Measurements from ENCODE around the gene SGPL1. TPM values are rescaled to one million over a fixed set of nuclear protein-coding genes. Genes with fewer than 3 reads are reported as not detected.

Gene SGPL1
- total and polyA plus RNA-seq, 2 of the 8 experiments (the other 6 are each of a cell fraction or from before 2014, with no cell fraction given): 20.5 to 51.6 TPM

GRCh38 chr10:70907637-70908405 is 92.1 kb downstream of the SGPL1 start:
- Histone ChIP-seq H3K23ac (ENCODE audit: insufficient read length) (no peak overlapping the region), H2AK5ac (ENCODE audit: low read depth, low read length) (no peak overlapping the region), H3K4me3 (ENCODE audit: extremely low read depth in 1 of 4, insufficient read depth in 2 of 4, low read depth in 3 of 4, low read length in 4 of 4) (no peak overlapping the region), H3K14ac (ENCODE audit: insufficient read length) (no peak overlapping the region), H2BK12ac (ENCODE audit: low read depth, low read length) (no peak overlapping the region), H3K4me1 (replicated peaks in 1 of 4; ENCODE audit: control insufficient read depth in 3 of 4, insufficient read depth in 4 of 4, low read length in 3 of 4) (no peaks in the 10 kb centered on the region; a peak in 1 of 7 replicates), H2BK5ac (ENCODE audit: low read depth, low read length) (no peak overlapping the region), H4K20me1 (replicated peaks in 1 of 2; ENCODE audit: control insufficient read depth in 1 of 2, insufficient read depth in 2 of 2, low read length in 2 of 2) (no peaks in the 10 kb centered on the region), H3K36me3 (ENCODE audit: control insufficient read depth in 2 of 4, insufficient read depth in 4 of 4, low read length in 3 of 4) (no peaks in the 10 kb centered on the region), H3K9me3 (ENCODE audit: insufficient read depth in 2 of 2, low read depth in 1 of 2, low read length in 1 of 2) (no peaks in the 10 kb centered on the region), H3K79me2 (ENCODE audit: control insufficient read depth in 1 of 2, insufficient read depth in 2 of 2, low read length in 2 of 2) (no peaks in the 10 kb centered on the region), H4K8ac (ENCODE audit: extremely low read depth, insufficient read depth, low read length) (no peak overlapping the region), H3K23me2 (ENCODE audit: low read depth, low read length) (peaks cover 3% of the 10 kb centered on the region; the same call in 1 of the 2 replicates), H4K91ac (replicated peaks; ENCODE audit: insufficient read length, low read length) (no peak overlapping the region), H3K27me3 (replicated peaks in 1 of 4; ENCODE audit: control insufficient read depth in 3 of 4, extremely low read depth in 1 of 4, insufficient read depth in 3 of 4, low read length in 3 of 4) (no peaks in the 10 kb centered on the region), H4K5ac (ENCODE audit: insufficient read length, low read depth, low read length) (no peak overlapping the region), H3K4ac (replicated peaks; ENCODE audit: insufficient read length, low read depth, low read length) (no peak overlapping the region), H2BK20ac (ENCODE audit: low read length) (no peak overlapping the region), H2BK15ac (ENCODE audit: low read length) (no peak overlapping the region), H3K18ac (ENCODE audit: extremely low read depth, low read length) (peak overlapping the region; percentile 9; the same call in 1 of the 2 replicates), H3K56ac (replicated peaks; ENCODE audit: insufficient read length, low read depth, low read length) (no peak overlapping the region), H2AFZ (ENCODE audit: low read length) (no peak overlapping the region), H3K27ac (ENCODE audit: low read depth, low read length) (no peak overlapping the region), H3K79me1 (ENCODE audit: low read depth, low read length) (no peaks in the 10 kb centered on the region), H2BK120ac (replicated peaks; ENCODE audit: low read depth, low read length) (no peak overlapping the region), H3K4me2 (ENCODE audit: insufficient read depth in 1 of 2, low read depth in 2 of 2, low read length in 2 of 2) (no peak overlapping the region), H3K9ac (replicated peaks in 1 of 4; ENCODE audit: extremely low read depth in 1 of 4, low read depth in 3 of 4, low read length in 3 of 4) (no peak overlapping the region)
- WGBS, 2 experiments (ENCODE audit: extremely low coverage in 1 of 2, insufficient coverage in 1 of 2, insufficient read length in 1 of 2, insufficient replicate concordance in 2 of 2, low coverage in 1 of 2, low lambda C conversion rate in 2 of 2, missing lambda C conversion rate in 1 of 2): 85% methylated on average over 15 of the region's 16 CpGs; no CpG with 5 or more reads in 1 of the 2 experiments
- no peak for FAIRE-seq
- ChIA-PET CTCF (ENCODE audit: partially characterized antibody) (interaction anchor here (13.3 kb wide), 1 partner anchor 11 kb away, joined by 237 read pairs; no protein-coding TSS in a partner anchor), POLR2A (ENCODE audit: partially characterized antibody) (no interaction called here)
- no peak for TF ChIP-seq CREB1 (IDR thresholded peaks at IDR 0.05)
- no peak for TF ChIP-seq CTBP2 (IDR thresholded peaks at IDR 0.05; ENCODE audit: borderline replicate concordance, insufficient read depth, insufficient read length, low read length)
- TF ChIP-seq EZH2 (IDR thresholded peaks at IDR 0.05; ENCODE audit: low read depth, low read length, severe bottlenecking): no peak
- TF ChIP-seq SIX5 (IDR thresholded peaks at IDR 0.05; ENCODE audit: low read depth, low read length): no peak
- TF ChIP-seq POLR2AphosphoS5 (IDR thresholded peaks at IDR 0.05; ENCODE audit: low read depth, low read length): no peak
- no peak for TF ChIP-seq POLR2A (IDR thresholded peaks at IDR 0.05; ENCODE audit: control extremely low read depth in 1 of 2, low read depth in 2 of 2, low read length in 2 of 2)
- TF ChIP-seq JUN (IDR thresholded peaks at IDR 0.05; ENCODE audit: low read depth, low read length): no peak
- TF ChIP-seq YY1 (IDR thresholded peaks at IDR 0.05; ENCODE audit: low read depth, low read length): no peak
- no peak for TF ChIP-seq HDAC2 (IDR thresholded peaks at IDR 0.05; ENCODE audit: borderline replicate concordance in 1 of 2, low read depth in 2 of 2, low read length in 2 of 2)
- TF ChIP-seq POU5F1 (IDR thresholded peaks at IDR 0.05; ENCODE audit: low read depth, low read length): no peak
- no peak for TF ChIP-seq SP4 (IDR thresholded peaks at IDR 0.05; ENCODE audit: low read length)
- no peak for TF ChIP-seq SAP30 (IDR thresholded peaks at IDR 0.05; ENCODE audit: insufficient read depth, insufficient replicate concordance, low read length)
- TF ChIP-seq NANOG (IDR thresholded peaks at IDR 0.05; ENCODE audit: insufficient read depth, low read depth, low read length, poor library complexity, severe bottlenecking): no peak
- no peak for DNase-seq (ENCODE audit: low read depth in 1 of 2, low spot score in 2 of 2)
